Epidermal melanocyte (primary cell): Measurements from ENCODE around the gene MALRD1.

Experiments used
- DNase-seq: peaks from one replicate; pipeline ENCODE4 v3.0.0; 2011; ENCODE audit warnings: low spot score; ENCODE audit not compliant: insufficient read length

Gene MALRD1

DNA sequence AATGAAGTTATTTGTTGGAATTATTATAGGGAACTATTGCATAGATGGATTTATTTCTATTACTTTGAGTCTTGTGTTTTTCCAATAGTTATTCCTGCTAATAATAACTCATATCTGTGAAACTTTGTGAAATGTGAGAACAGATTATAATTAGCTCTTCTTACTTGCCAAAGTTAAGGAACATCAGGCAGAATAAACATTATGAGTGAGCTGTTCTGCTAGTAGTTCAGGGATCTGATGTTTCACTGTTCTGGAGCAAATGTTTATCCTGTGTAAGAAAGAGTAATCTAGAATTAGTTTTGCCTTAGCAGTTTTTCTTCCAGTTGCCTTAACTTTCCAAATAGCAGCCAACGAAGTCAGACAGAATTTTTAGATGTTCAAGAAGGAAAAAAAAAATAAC is 522.4 kb downstream of the MALRD1 start:
- no peak for DNase-seq

GRCh38 chr10:19572056-19572455 is 523.5 kb downstream of the MALRD1 start:
- DNase-seq: no peak

- DNase-seq: no peak
These were observed 528.0 kb downstream of the MALRD1 start for GRCh38 chr10:19576576-19576975.

GRCh38 chr10:19577381-19577780 is 528.8 kb downstream of the MALRD1 start:
- no peak for DNase-seq

DNA sequence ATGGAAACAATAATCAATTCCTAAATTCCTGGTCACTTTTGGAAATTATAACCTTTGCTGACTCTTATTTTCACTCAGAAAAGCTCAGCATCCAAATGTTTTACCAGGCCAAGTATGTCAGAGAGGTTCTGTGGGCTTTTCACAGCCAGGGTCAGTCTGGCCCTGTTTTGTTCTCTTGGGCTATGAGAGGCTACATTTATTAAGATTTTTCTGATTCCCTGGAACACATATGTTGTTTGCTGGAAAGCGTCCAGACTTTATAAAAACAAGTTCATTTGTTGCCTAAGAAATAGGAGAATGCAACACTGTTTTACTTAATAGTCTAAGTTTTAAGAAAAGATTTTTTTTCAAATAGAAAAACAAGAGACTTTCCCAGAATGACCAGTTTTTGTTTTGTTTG is 529.2 kb downstream of the MALRD1 start:
- DNase-seq: no peak

GRCh38 chr10:19578571-19578970 is 530.0 kb downstream of the MALRD1 start:
- DNase-seq: no peak

DNA sequence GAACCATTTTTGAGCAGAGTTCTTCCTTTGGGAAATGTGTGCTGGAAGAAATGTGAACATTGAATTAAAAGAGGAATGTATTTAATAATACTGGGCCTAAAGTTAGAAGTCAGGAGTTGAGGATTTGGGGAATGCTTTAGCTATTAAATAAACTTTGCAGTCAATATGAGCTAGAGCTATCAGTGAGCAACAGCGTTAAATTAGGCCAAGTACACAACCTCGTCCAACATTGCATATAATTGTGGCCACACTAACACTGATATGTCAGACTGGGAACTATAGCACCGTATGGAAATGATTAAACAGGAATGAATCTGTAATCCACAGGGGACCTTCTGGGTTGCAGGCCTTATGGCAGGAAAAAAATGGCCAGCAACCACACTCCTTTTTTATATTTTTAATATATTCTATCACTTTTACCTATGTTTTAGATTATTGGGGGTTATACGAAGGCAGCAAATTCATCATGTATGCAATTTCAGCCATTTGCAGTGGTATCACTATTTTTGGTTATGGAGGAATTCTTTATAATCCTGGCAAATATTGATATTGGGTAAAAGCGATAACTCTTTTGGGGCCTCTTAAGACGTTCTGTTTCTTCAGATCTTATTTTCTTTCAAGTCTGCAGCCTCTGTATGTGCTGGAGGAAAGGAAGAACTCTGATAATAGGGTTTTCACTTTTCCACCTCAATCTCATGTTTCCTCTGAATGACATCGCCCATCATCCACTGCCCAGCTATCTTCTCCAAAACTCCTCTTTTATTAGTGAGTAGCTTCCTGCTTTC is 531.4 kb downstream of the MALRD1 start:
- no peak for DNase-seq

- DNase-seq: no peak
These were observed 532.1 kb downstream of the MALRD1 start for GRCh38 chr10:19580691-19581090.

GRCh38 chr10:19588608-19589007 is 540.0 kb downstream of the MALRD1 start:
- no peak for DNase-seq

- DNase-seq: no peak
These were observed 543.7 kb downstream of the MALRD1 start for GRCh38 chr10:19592276-19592675.

DNA sequence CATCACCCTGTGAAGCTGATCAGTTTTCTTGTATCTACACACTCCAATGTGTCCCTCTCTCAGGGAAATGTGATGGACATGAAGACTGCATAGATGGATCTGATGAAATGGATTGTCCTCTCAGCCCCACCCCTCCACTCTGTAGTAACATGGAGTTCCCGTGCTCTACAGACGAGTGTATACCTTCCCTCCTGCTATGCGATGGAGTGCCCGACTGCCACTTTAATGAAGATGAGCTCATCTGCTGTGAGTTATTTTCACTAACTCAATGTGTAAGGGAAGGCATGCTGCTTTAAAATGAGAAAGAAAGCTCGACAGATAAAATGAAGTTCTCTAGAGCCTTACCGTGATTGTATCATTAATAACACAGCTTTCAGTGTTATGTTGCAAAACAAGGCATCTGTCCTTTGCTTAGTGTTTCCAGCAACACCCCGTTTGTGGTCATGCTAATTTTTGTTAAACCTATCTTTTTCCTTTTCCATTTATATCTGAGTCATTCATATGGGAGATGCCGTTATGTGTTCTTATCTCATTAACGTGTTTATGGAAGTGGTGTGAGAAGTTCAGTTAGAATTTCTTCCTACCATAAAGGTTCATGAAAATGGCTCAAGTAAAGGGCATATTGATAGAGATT is 546.7 kb downstream of the MALRD1 start:
- no peak for DNase-seq

GRCh38 chr10:19605806-19606205 is 557.2 kb downstream of the MALRD1 start:
- no peak for DNase-seq

DNA sequence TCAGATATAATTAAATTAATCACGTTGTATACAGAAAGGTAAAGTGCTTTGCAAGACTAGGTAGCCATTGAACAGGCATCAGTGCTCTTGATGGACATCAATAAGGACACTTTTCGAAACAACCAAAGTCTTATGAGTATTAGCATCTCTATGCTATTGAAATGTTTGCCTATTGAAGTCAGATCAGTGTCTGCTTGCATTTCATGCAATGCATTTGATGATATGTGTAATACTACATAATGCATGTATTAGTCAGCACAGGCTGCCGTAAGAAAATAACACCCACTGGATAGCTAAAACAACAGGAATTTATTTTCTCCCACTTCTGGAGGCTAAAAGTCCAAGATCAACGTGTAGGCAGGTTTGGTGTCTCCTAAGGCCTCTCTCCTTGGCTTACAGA is 558.4 kb downstream of the MALRD1 start:
- no peak for DNase-seq

DNA sequence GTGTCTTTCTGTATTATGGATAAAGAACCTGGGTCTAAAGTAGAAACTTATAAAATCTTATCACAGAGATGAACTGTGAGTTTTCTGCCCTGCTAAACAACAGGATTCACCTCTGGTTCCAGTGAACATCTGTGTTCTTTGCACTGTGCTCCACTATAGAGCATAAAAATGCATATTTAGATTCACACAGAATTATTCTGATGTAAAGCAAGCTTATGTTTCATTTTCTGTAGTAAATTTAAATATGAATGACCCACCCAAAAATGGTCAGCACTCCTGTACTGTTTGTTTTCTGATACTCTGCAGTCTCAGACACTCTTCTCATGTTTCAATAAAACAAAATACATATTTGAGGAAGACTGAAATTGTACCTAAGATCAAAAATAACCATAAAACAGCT is 563.2 kb downstream of the MALRD1 start:
- no peak for DNase-seq

DNA sequence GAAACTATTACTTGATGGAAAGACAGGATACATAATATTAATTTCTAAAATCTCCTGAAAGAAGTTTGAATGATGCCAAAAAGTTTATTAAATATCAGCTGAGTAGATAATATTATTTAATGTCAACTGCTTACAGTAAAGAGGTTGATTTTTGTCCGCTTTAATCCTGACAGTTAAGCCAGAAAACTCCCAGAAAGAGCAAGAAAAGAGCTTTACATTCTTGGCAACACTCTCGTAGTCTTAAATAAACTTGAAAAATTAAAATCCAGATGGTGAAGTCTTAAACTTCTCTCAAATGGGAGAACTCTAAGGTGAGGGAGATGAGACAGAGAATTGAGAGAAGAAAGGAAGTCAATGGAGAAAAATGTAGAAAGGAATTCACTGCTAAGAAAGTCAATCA is 568.4 kb downstream of the MALRD1 start:
- DNase-seq: no peak

- no peak for DNase-seq
These were observed 572.2 kb downstream of the MALRD1 start for GRCh38 chr10:19620811-19621210.

- DNase-seq: no peak
These were observed 574.7 kb downstream of the MALRD1 start for GRCh38 chr10:19623321-19623720.

- DNase-seq: no peak
These were observed 577.6 kb downstream of the MALRD1 start for GRCh38 chr10:19626156-19626555.

GRCh38 chr10:19628767-19629560 is 580.4 kb downstream of the MALRD1 start:
- DNase-seq: no peak

- DNase-seq: no peak
These were observed 581.0 kb downstream of the MALRD1 start for GRCh38 chr10:19629567-19629966.

GRCh38 chr10:19634163-19634562 is 585.6 kb downstream of the MALRD1 start:
- no peak for DNase-seq

DNA sequence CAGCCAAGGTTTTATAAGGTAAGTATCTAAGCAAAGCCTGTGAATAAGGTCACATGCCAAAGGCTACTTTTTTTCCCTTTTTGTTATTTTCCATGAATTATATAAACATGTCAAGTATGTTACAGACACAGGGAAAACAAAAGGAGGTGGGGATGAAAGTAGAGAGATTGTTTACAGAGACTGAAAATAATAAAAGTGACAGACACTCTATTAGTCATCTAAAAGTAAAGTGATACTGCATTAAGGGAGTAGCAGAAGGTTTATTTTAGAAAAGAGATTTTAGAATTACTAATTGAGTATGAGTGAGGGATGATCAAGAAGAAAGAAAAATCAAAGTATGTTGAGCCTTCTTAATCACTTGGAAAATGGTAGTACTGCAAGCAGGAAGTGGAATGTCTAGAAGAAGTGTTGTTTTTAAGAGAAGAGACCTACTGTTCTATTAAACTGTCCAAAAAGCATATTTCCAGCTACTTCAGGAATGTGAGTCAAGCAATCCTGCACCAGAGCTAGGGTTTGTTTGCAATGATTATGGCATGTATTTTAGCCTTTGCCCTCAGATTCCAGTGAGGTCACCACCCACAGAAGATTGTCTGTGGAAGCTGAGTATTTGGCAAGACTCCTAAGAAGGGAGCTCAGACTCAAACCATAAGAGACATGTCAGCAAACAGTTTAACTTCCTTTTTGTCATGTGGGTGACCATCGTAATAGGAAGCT is 589.7 kb downstream of the MALRD1 start:
- no peak for DNase-seq
